ENCODE data around the gene PPP1R12A.
"Not testable (repeated sequence)": the region's sequence is repeated elsewhere in the genome, so short reads cannot be mapped to it uniquely, and the experiment has no call there.

Gene PPP1R12A

DNA sequence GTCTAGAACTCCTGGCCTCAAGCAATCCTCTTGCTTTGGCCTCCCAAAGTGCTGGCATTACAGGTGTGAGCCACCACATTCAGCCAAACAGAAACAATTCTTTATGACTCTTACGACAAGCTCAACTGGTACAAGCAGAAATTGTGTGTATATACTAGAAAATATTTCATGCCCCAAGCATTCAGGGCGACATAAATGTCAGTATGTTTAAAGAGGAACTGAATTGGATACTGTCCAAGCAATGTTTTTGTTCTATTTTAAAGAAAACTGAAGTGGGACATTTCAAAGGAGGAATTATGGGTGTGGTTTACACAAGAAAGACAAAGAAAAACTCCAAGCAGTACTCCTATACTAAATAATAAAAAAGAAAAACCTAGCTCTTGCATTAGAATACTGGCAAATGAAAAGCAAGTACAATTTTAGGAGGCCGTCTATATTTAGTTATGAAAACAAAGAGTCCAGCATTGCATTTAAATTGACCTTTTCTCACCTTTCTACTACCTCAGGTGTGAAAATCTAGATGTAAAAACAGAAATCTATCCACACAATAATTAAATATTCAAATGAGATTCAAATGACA lies 48.9 kb downstream of the PPP1R12A start:
- TF ChIP-seq, protein P1, sequence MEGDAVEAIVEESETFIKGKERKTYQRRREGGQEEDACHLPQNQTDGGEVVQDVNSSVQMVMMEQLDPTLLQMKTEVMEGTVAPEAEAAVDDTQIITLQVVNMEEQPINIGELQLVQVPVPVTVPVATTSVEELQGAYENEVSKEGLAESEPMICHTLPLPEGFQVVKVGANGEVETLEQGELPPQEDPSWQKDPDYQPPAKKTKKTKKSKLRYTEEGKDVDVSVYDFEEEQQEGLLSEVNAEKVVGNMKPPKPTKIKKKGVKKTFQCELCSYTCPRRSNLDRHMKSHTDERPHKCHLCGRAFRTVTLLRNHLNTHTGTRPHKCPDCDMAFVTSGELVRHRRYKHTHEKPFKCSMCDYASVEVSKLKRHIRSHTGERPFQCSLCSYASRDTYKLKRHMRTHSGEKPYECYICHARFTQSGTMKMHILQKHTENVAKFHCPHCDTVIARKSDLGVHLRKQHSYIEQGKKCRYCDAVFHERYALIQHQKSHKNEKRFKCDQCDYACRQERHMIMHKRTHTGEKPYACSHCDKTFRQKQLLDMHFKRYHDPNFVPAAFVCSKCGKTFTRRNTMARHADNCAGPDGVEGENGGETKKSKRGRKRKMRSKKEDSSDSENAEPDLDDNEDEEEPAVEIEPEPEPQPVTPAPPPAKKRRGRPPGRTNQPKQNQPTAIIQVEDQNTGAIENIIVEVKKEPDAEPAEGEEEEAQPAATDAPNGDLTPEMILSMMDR (IDR thresholded peaks at IDR 0.05; ENCODE audit: low read depth, low read length, missing control alignments) = no peak
- DNase-seq (ENCODE audit: extremely low read depth, low read depth) = no peak
- H3K4me3 ChIP-seq (replicated peaks; ENCODE audit: low read depth, low read length) = no peak overlapping the region

DNA sequence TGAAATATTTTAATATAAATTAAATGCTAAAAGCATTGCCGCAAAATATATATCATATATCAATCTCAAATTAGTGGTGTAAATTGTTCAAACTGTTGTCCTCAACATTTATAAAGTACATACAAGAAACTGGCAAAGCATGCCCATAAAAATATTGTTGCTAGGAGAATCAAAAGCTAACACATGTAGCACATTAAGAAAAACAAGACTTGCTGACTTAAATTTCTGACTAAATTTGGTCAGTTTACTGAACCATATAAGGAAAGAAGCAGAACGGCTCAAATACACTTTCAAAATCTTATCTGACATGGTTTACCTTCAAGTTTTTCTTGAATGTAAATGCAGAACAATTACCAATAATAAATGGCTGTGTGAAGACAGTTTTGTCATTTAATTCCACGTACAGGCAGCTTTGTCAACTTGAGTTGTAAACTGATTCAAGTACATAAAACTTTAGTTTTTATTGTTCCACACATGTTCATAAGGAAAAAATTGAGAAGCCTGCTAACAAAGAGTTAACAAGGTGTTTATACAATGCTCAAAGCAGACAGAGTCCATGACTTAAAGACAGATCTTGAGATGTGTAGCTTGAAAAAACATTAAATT lies 50.4 kb downstream of the PPP1R12A start:
- H3K4me3 ChIP-seq (replicated peaks; ENCODE audit: low read depth, low read length) = no peak overlapping the region
- TF ChIP-seq, protein P1 (IDR thresholded peaks at IDR 0.05; ENCODE audit: low read depth, low read length, missing control alignments) = no peak

DNA sequence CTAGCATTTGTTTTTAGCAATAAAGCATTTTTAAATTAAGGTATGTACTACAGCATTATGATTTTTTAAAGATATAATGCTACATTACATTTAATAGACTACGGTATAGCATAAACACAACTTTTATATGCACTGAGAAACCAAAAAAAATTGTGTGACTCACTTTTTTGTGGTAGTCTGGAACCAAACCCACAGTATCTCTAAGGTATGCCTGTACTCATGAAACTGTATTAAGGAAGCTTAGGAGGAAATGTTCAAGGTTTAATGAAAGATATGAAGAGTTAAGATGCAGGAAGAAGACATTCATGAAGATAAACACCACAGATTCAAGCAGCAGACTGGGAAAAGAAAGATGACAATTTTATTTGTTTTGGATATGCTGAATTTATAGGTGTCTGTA lies 51.7 kb downstream of the PPP1R12A start:
- TF ChIP-seq, protein P1 (IDR thresholded peaks at IDR 0.05; ENCODE audit: low read depth, low read length, missing control alignments) = no peak
- H3K4me3 ChIP-seq (replicated peaks; ENCODE audit: low read depth, low read length) = no peak overlapping the region
- no peak for DNase-seq (ENCODE audit: extremely low read depth, low read depth)

More for the DNA sequence above, 50.4 kb downstream of the PPP1R12A start:
- DNase-seq (ENCODE audit: extremely low read depth, low read depth) = no peak

DNA sequence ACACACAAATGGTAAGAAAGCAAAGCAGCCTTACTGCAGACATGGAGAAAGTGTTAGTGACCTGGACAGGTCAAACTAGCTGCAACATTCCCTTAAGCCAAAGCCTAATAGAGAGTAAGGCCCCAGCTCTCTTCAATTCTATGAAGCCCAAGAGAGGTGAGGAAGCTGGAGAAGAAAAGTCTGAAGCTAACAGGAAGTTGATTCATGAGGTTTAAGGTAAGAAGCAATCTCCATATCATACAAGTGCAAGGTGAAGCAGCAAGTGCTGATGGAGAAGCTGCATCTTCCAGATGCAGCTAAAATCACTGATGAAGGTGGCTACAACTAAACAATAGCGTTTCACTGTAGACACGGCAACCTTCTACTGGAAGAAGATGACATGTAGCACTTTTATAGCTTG lies 53.5 kb downstream of the PPP1R12A start:
- TF ChIP-seq, protein P1 (IDR thresholded peaks at IDR 0.05; ENCODE audit: low read depth, low read length, missing control alignments) = no peak
- no peak overlapping the region for H3K4me3 ChIP-seq (replicated peaks; ENCODE audit: low read depth, low read length)

DNA sequence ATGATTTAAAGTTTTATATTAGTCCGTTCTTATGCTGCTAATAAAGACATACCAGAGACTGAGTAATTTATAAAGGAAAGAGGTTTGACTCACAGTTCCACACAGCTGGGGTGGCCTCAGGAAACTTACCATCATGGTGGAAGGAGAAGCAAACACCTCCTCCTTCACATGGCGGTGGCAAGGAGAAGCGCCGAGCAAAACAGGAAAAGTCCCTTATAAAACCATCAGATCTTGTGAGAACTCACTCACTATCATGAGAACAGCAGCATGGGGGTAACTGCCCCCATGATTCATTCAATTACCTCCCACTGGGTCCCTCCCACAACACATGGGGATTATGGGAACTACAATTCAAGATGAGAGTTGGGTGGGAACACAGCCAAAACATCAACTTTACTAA lies 56.4 kb downstream of the PPP1R12A start:
- not testable (repeated sequence) for DNase-seq (ENCODE audit: extremely low read depth, low read depth); H3K4me3 ChIP-seq (replicated peaks; ENCODE audit: low read depth, low read length)

More for the DNA sequence above, 53.5 kb downstream of the PPP1R12A start:
- DNase-seq (ENCODE audit: extremely low read depth, low read depth) = no peak

DNA sequence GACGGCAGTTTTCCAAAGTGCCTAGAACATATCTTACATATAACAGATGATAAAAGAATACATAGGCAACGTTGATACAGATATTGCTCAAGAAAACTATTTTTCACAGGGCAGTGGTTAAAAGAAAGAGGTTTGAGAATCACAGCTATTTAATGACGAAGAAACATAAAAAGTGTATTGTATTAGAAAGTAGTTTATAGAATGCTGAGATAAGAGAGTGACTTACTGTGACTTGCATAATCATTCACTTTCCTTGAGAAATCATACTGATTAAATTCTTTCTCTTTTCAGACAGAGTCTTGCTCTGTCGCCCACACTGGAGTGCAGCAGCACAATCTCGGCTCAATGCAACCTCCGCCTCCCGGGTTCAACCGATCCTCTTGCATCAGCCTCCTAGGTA lies 57.7 kb downstream of the PPP1R12A start:
- H3K4me3 ChIP-seq (replicated peaks; ENCODE audit: low read depth, low read length) = no peak overlapping the region
- no peak for DNase-seq (ENCODE audit: extremely low read depth, low read depth)
- TF ChIP-seq, protein P1 (IDR thresholded peaks at IDR 0.05; ENCODE audit: low read depth, low read length, missing control alignments) = no peak

DNA sequence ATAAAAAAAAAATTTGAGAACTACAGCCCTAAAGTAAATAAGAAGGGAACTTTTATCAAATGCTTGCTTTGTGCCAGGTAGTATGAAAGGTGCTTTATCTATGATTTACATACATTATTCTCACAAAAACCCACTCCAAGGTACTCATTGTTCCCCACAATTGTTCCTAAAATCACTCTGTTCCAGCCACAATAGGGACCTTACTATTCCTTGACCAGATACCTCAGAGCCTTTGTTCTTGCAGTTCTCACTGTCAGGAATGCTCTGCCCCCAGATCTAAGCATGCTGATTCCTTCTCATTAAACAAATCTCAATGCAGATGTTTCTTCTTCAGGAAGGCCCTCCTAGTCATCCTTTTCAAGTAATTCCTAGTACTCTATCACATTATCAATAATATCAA lies 60.2 kb downstream of the PPP1R12A start:
- no peak overlapping the region for H3K4me3 ChIP-seq (replicated peaks; ENCODE audit: low read depth, low read length)
- TF ChIP-seq, protein P1 (IDR thresholded peaks at IDR 0.05; ENCODE audit: low read depth, low read length, missing control alignments) = no peak
- no peak for DNase-seq (ENCODE audit: extremely low read depth, low read depth)
